Stimulated activated effector memory CD8-positive, alpha-beta T cell treated with anti-CD3 and anti-CD28 coated beads, Interleukin-12 subunit alpha, Interleukin-12 subunit beta, amount 100 ng/mL, for 72 hours (primary cell): Measurements from ENCODE around the gene OR8K5.
"Not testable (repeated sequence)": the region's sequence is repeated elsewhere in the genome, so short reads cannot be mapped to it uniquely, and the experiment has no call there.

Experiments
- ATAC-seq: fragments of 150-1000 bp; cut with Tn5 transposase; 2 replicates; pipeline ENCODE4 v1.10.0; 2021
- DNase-seq, 2 donors: peaks; one replicate each; pipeline ENCODE4 v3.0.0; 2021 to 2022; ENCODE audit warnings: low spot score in 2 of 2
- H3K27ac Mint-ChIP-seq: one replicate; pipeline ENCODE4 v1.8.0; 2022; ENCODE audit warnings: mild to moderate bottlenecking, mixed read lengths
- H3K36me3 Mint-ChIP-seq: one replicate; pipeline ENCODE4 v1.8.0; 2022; ENCODE audit warnings: mild to moderate bottlenecking, mixed read lengths
- H3K4me1 Mint-ChIP-seq: one replicate; pipeline ENCODE4 v1.8.0; 2022; ENCODE audit warnings: mixed read lengths
- H3K4me3 Mint-ChIP-seq: one replicate; pipeline ENCODE4 v1.8.0; 2022; ENCODE audit warnings: mild to moderate bottlenecking, mixed read lengths
- H3K9me3 Mint-ChIP-seq: one replicate; pipeline ENCODE4 v1.8.0; 2022; ENCODE audit warnings: mixed read lengths

Gene OR8K5, protein sequence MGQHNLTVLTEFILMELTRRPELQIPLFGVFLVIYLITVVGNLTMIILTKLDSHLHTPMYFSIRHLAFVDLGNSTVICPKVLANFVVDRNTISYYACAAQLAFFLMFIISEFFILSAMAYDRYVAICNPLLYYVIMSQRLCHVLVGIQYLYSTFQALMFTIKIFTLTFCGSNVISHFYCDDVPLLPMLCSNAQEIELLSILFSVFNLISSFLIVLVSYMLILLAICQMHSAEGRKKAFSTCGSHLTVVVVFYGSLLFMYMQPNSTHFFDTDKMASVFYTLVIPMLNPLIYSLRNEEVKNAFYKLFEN

GRCh38 chr11:56160217-56160616 is at the start of gene OR8K5:
OR8K5 (minus strand) TSS chr11:56160317; CDS start chr11:56160317, 0 bp downstream.
- ATAC-seq (no peak), DNase-seq (no peak)
- no peaks in the 10 kb centered on the region for H3K4me1 Mint-ChIP-seq
- H3K4me3 Mint-ChIP-seq, result no peak within 1 kb of the TSS
- H3K36me3 Mint-ChIP-seq, result no peaks in the 10 kb centered on the region
- H3K27ac Mint-ChIP-seq, result no peak within 1 kb of the TSS
- peaks cover 18% of the 10 kb centered on the region for H3K9me3 Mint-ChIP-seq

DNA sequence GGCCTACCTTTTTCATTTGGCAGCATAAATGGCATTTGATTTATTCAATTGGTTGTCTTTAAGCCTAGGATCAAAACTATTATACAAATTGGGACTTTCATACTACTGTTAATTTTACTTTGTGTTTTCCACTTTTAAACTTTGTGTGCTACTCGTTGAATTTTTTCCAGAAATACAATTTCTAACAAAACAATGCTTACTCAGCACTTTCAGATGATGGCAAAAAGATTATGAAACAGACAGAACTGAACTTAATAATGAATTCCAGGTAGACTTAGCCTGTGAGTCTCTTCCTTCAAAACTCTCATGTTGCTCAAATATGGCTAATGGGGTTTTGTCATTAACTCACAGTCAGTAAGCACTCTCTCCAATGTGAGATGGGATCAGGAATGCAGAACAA is 47.7 kb upstream of the OR8K5 start:
- peaks cover 17% of the 10 kb centered on the region for H3K9me3 Mint-ChIP-seq
- no peak for DNase-seq
- no peak overlapping the region for H3K27ac Mint-ChIP-seq
- ATAC-seq, result no peak
- no peaks in the 10 kb centered on the region for H3K4me1 Mint-ChIP-seq
- H3K4me3 Mint-ChIP-seq, result no peak overlapping the region
- no peaks in the 10 kb centered on the region for H3K36me3 Mint-ChIP-seq

GRCh38 chr11:56197367-56197766 is 37.2 kb upstream of the OR8K5 start:
- Mint-ChIP-seq H3K9me3 (peaks cover 16% of the 10 kb centered on the region), H3K4me3 (no peak overlapping the region), H3K27ac (no peak overlapping the region), H3K4me1 (no peaks in the 10 kb centered on the region), H3K36me3 (no peaks in the 10 kb centered on the region)
- DNase-seq, result no peak
- no peak for ATAC-seq

DNA sequence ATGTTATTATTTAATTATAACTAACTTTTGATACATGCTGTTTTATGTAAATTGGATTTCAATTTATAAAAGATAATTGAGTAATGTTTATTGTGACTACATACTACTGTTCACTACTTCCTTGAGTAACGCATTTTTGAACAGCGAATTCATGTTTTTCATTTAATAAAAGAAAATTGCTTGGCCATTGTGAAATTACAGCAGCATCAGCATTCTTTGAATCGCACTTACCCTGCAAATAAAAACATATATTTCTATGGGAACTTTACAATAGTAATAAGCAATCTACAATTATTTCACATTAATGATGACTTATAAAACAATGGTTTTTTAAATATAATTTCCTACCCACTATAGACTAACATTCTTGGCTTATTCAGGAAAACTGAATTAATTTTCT is 36.6 kb upstream of the OR8K5 start:
- ATAC-seq, result no peak
- H3K36me3 Mint-ChIP-seq, result no peaks in the 10 kb centered on the region

DNA sequence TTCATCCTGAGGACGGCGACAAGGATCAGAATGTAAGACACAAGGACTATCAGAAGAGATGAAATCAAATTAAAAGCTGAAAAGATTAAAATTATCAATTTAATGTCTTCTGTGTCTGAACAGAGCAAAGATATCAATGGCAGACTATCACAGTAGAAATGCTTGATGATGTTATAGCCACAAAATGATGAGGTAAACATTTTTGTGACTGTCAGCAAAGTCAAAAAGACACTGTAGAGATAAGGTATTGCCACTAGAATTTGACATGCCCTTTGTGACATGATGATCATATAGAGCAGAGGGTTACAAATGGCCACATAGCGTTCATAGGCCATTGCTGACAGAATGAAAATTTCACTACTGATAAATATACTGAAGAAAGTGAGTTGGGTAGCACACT is 28.5 kb upstream of the OR8K5 start:
- Mint-ChIP-seq H3K4me3 (no peak overlapping the region), H3K27ac (no peak overlapping the region), H3K9me3 (peaks cover 23% of the 10 kb centered on the region), H3K4me1 (no peaks in the 10 kb centered on the region), H3K36me3 (no peaks in the 10 kb centered on the region)
- DNase-seq (no peak), ATAC-seq (no peak)

More for the DNA sequence above, 36.6 kb upstream of the OR8K5 start:
- peaks cover 13% of the 10 kb centered on the region for H3K9me3 Mint-ChIP-seq
- H3K4me1 Mint-ChIP-seq, result no peaks in the 10 kb centered on the region
- no peak overlapping the region for H3K4me3 Mint-ChIP-seq
- no peak overlapping the region for H3K27ac Mint-ChIP-seq
- no peak for DNase-seq

DNA sequence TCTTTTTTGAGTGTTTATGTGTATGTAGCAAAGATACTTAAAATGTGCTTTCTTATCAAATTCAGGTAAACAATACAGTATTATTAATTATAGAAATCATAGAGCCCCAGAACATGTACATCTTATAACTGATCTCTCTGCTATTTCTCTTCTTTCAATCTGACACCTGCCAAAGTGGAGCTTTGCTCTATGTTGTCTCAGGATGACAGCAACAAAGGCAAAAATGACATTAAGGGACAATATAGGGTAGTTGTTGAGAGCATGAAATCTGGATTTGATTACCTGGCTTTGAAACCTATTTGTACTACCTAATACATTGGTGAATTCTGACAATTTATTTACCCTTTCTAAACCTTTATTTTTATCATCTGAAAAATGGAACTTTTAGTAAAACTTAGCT is 23.3 kb upstream of the OR8K5 start:
- DNase-seq, result no peak
- no peak for ATAC-seq
- Mint-ChIP-seq H3K9me3 (peaks cover 30% of the 10 kb centered on the region), H3K4me3 (no peak overlapping the region), H3K36me3 (no peaks in the 10 kb centered on the region), H3K27ac (no peak overlapping the region), H3K4me1 (no peaks in the 10 kb centered on the region)

DNA sequence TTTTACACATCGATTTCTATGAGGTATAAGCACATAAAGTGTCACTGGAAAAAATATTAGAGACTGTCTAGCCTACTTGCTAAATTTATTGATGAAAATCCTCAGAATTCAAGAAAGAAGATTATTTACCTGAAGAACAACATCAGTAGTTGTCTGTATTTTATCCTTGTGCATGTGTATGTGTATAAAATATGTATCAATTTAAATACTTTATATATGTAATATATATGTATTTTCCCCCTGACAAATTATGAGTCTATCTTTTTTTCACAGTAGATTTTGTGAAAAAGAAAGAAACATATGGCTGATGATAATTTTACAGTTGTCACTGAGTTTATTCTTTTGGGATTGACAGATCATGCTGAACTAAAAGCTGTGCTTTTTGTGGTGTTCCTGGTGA is 16.2 kb upstream of the OR8K5 start, which contains the start of gene OR5J2:
Gene OR5J2, plus strand, starts transcription at position 301 of the 400 bp plus-strand sequence. Its CDS starts 0 bp downstream, at position 301.
- Mint-ChIP-seq H3K27ac (no peak within 1 kb of the TSS), H3K9me3 (peaks cover 20% of the 10 kb centered on the region), H3K4me1 (no peaks in the 10 kb centered on the region), H3K4me3 (no peak within 1 kb of the TSS), H3K36me3 (no peaks in the 10 kb centered on the region)
- ATAC-seq (no peak), DNase-seq (no peak)

DNA sequence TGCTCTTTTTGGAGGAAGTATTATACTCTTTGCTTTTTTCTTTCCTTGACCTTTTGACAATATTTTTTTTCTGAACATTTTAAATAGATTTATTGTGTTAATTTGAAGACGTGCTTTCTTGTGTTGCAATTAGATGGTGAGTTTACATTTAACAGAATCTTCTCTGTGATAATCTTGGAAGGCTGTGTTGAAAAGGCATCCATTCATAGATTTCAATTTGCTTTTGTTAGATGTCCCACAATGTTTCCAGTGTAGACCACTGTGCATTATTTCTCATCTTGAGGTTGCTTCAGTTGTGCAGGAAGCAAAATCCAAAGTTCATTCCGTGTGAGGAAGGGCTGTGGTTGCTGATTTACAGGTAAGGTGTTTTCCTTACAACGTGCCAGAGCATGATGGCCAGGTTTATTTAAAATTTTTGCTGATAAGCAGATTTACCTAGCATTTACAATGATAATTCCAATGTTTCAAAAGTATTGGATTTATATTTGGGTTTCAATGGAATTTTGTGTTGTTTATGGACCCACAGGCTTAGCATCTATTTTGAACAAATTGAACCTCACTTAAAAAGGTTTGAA is 12.2 kb upstream of the OR8K5 start:
- ATAC-seq (no peak), DNase-seq (no peak)
- Mint-ChIP-seq H3K27ac (no peak overlapping the region), H3K9me3 (peaks cover 16% of the 10 kb centered on the region), H3K4me1 (no peaks in the 10 kb centered on the region), H3K36me3 (no peaks in the 10 kb centered on the region), H3K4me3 (no peak overlapping the region)

DNA sequence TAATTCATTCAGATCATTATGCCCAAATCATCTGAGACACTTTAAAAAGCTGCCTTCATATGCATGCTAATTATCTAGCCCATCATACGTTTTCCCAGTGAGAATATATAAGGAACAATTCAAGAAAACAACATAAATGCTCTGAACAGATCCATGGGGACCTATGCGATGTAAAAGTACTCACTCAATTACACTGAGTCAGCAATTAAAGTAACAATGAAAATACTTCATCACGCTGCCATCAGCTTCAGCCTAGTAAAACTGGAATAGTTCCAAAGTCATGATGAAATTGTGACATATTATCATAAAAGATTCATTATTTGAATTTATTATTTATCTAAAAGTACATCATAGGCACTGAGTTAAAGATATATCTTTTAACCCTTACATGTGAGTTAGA is 3.7 kb upstream of the OR8K5 start:
- Mint-ChIP-seq H3K4me3 (no peak overlapping the region), H3K27ac (no peak overlapping the region), H3K4me1 (no peaks in the 10 kb centered on the region), H3K9me3 (peaks cover 11% of the 10 kb centered on the region), H3K36me3 (no peaks in the 10 kb centered on the region)
- no peak for ATAC-seq
- DNase-seq, result no peak

DNA sequence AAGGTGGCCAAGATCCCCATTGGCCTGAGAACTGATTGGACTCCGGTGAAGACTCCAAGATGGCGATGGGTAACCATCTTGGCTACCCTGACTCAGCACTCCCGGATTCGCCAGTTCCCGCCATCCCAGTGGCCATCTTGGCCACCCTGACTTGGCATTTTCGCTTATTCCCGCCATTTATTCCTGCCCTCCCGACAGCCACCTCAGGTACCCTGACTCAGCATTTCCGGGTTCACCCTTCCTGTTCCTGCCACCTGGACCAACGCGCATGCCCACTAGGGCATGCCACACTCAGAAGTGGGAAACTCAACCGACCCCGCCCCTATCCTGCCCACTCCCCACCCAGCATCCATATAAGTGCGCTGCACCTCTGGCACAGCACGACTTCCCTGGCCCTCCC is 7.8 kb downstream of the OR8K5 start:
- DNase-seq (no peak), ATAC-seq (no peak)
- Mint-ChIP-seq H3K4me3 (no peak overlapping the region), H3K27ac (no peak overlapping the region), H3K36me3 (no peaks in the 10 kb centered on the region), H3K9me3 (peaks cover 43% of the 10 kb centered on the region), H3K4me1 (no peaks in the 10 kb centered on the region)

DNA sequence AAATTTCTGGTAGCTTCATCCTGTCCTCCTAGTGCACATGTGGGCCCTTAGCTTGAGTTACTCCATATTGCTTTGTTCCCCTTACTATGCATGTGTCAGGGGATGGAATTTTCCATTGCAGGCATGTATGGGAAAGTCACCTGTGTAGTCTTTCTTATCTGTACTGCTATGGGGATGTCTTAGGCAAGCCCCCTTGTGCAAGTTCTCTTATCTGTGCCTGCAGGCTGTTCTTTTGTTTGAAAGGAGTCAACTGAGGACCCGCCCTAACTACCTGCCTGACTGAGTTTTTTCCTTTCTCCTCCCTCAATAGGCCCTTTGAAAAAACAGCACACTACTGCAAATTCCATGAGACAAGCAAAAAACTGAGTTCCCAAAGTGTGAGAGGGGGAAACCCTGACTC is 8.7 kb downstream of the OR8K5 start:
- no peaks in the 10 kb centered on the region for H3K4me1 Mint-ChIP-seq
- H3K27ac Mint-ChIP-seq, result no peak overlapping the region
- peaks cover 38% of the 10 kb centered on the region for H3K9me3 Mint-ChIP-seq
- H3K4me3 Mint-ChIP-seq, result no peak overlapping the region
- no peaks in the 10 kb centered on the region for H3K36me3 Mint-ChIP-seq
- no peak for ATAC-seq
- no peak for DNase-seq

DNA sequence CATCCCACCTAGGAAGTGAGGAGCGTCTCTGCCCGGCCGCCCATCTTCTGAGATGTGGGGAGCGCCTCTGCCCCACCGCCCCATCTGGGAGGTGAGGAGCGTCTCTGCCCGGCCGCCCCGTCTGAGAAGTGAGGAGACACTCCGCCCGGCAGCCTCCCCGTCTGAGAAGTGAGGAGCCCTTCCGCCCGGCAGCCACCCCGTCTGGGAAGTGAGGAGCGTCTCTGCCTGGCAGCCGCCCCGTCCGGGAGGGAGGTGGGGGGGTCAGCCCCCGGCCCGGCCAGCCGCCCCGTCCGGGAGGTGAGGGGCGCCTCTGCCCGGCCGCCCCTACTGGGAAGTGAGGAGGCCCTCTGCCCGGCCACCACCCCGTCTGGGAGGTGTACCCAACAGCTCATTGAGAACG is 16.4 kb downstream of the OR8K5 start:
- H3K9me3 Mint-ChIP-seq, result peaks cover 13% of the 10 kb centered on the region
- not testable (repeated sequence) for H3K27ac Mint-ChIP-seq, H3K4me3 Mint-ChIP-seq, ATAC-seq, H3K4me1 Mint-ChIP-seq, DNase-seq, H3K36me3 Mint-ChIP-seq

- ATAC-seq (no peak), DNase-seq (no peak)
- Mint-ChIP-seq H3K4me1 (no peaks in the 10 kb centered on the region), H3K4me3 (no peak within 1 kb of the TSS), H3K36me3 (no peaks in the 10 kb centered on the region), H3K9me3 (peaks cover 22% of the 10 kb centered on the region), H3K27ac (no peak within 1 kb of the TSS)
Measured at GRCh38 chr11:56140151-56140661, 19.9 kb downstream of the OR8K5 start, which contains the start of gene OR8J3. OR8J3 (minus strand) TSS chr11:56140201; CDS start chr11:56137718, 2,483 bp downstream.

DNA sequence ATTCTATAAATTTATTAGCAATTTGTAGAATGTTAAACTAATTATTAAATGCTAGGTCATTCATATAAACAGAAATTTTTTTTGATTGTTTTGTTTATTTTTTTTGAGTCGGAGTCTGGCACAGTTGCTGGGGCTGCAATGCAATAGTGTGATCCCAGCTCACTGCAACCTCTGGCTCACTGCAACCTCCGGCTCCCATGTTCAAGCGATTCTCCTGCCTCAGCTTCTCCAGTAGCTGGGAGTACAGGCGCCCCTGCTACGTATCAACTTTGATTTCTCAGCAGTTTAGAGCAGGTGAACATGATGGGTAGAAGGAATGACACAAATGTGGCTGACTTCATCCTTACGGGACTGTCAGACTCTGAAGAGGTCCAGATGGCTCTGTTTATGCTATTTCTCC is 38.0 kb downstream of the OR8K5 start, which contains the start of gene OR8H3:
Gene OR8H3, plus strand, starts transcription at position 301 of the 400 bp plus-strand sequence. Its CDS starts 0 bp downstream, at position 301.
- peaks cover 16% of the 10 kb centered on the region for H3K9me3 Mint-ChIP-seq
- no peak within 1 kb of the TSS for H3K27ac Mint-ChIP-seq
- ATAC-seq, result no peak

More for the DNA sequence above, 38.0 kb downstream of the OR8K5 start, which contains the start of gene OR8H3:
- Mint-ChIP-seq H3K36me3 (no peaks in the 10 kb centered on the region), H3K4me3 (no peak within 1 kb of the TSS), H3K4me1 (no peaks in the 10 kb centered on the region)
- no peak for DNase-seq
